HG03520 (cell line): ENCODE data around the gene GMPS.
"Not testable (repeated sequence)": the region's sequence is repeated elsewhere in the genome, so short reads cannot be mapped to it uniquely, and the experiment has no call there.

Experiments
- ATAC-seq: cut with Tn5 transposase; IDR thresholded peaks from one replicate; pipeline ENCODE4 v1.9.1; 2021; ENCODE audit warnings: mild to moderate bottlenecking, moderate library complexity; ENCODE audit not compliant: unreplicated experiment

Gene GMPS

DNA sequence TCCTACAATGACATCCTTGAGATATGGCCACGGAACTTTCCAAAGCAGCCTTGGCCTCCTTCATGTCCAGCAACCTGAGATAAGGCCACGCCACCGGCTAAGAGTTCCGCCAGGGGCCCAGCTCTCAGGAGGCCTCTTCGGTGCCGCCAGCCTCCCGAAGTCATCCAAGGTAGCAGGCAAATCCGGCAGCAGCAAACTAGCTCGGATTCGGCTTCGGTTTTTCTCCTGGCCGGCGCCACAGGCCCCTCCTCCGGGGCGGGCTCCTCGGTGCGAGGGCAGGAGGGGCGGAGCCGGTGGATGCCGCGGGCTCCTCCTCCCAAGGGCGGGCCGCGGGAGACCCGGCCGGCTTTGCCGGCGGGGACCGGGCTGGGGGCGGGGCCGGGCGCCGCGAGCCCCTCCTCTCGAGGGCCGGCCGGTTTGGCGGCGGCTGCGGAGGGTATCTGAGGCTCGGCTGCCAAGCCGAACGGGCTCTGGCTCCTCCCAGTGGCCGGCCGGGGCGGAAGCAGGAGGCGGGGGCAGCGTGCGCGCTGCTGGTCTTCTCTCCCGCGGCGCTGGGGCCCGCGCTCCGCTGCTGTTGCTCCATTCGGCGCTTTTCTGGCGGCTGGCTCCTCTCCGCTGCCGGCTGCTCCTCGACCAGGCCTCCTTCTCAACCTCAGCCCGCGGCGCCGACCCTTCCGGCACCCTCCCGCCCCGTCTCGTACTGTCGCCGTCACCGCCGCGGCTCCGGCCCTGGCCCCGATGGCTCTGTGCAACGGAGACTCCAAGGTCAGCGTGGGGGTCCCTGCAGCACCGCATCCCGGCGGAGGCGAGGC lies at the start of gene GMPS:
TSS of gene GMPS (plus strand) at position 518 of the 812 bp plus-strand sequence. CDS start at position 739, 221 bp downstream.
- peak; percentile 85 for ATAC-seq

DNA sequence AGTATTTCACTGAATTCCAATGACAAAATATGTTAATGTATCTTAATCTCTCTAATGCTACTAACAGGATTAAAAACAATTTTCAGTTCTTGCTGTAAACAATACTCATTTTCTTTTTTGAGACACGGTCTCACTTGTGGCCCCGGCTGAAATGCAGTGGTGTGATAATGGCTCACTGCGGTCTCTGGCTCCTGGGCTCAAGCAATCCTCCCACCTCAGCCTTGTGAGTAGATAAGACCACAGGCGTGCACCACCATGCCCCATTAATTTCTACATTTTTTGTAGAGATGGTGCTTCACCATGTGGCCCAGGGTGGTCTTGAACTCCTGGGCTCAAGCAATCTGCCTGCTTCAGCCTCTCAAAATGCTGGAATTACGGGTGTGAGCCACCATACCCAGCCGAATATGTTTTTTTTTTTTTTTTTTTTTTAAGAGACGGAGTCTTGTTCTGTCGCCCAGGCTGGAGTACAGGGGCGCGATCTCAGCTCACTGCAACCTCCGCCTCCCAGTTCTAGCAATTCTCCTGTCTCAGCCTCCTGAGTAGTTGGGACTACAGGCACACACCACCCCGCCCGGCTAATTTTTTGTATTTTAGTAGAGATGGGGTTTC lies 41.9 kb upstream of the GMPS start:
- not testable (repeated sequence) for ATAC-seq

DNA sequence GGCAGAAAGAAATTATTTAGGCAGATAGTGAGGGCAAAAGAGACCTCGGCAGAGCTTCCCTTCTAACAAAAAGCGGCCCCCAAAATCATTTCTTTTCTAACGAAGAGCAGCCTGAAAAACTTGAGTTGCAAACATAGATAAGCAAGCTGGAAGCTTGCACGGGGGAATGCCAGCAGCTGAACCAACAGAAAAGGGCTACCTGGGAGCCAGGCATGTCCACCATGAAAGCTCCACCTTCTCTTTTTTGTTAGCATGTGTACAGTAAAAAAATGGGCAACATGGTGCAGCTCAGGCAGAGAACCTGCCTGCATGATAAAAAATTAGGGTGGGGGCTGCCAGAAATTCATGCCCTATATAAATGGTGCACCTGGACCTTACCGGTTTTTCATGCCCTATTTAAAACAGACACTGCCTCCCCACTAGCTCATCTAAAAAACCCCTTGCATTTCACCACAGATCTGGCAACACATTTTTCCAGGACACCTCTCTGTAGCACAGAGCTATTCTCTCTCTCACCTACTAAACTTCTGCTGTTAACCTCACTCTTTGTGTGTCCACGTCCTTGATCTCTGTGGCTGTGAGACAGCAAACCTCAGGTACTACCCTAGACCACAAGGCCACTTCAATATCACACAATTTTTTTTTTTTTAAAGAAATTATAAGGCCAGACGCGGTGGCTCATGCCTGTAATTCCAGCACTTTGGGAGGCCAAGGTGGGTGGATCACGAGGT lies 34.9 kb upstream of the GMPS start:
- no peak for ATAC-seq

DNA sequence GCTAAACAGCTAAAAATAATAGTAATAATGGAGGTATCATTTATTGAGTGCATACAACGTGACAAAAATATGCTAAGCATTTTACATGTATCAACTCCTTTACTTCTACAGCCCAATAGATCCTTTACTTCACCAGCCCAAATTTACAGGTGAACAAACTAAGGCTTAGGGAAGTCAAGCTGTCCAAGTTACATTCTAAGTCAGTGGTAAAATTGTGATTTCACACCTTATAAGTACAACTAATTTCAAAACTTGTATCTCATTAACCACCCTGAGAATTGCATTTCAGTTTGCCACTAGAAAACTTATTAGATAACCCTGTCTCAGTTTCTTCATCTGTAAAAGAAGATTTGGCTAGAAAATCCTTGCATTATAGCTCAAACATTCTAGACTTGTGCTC lies 26.9 kb upstream of the GMPS start:
- ATAC-seq = no peak

DNA sequence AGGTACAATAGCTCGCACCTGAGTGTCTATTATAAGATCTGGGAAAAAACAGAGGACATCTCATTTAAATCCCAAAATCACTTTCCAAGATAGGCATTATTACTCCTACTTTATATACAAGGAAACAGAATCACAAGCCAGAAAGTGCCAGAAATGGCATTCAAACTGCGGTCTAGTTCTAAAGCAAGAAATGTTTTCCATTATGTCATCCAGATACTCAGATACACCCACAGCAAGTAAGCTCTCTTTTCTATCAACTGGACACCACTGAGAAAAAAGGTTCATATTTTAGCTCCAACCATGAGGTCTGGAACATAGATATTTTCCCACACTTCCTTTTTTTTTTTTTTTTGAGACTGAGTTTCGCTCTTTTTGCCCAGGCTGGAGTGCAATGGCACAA lies 24.3 kb upstream of the GMPS start:
- no peak for ATAC-seq

DNA sequence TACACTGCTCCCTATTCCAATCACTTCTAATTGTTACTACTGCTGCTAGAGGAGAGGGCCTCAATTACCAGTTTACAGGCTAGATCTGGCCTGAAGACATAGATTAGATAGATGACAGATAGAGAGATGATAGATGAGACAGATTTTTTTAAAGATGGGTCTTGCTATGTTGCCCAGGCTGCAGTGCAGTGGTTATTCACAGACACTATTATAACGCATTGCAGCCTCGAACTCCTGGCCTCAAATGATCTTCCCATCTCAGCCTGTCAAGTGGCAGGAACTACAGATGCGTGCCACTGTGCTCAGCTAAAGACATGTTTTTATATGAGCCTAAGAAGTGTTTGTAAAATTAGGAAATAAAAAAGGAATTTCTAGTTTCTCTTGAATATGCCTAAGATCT lies 22.5 kb upstream of the GMPS start:
- no peak for ATAC-seq

DNA sequence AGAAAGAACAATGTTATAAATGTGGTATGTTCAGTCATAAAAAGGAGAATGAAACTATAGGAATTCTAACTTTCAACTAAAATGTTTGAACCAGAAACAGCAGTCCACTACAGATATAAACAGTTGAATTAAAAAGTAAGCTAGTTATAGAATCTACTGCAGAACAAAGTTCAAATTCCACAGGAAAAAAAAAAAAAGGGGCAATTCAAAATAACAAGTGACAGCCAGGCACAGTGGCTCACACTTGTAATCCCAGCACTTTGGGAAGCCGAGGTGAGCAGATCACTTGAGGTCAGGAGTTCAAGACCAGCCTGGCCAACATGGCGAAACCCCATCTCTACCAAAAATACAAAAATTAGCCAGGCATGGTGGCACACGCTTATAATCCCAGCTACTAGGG lies 21.0 kb upstream of the GMPS start:
- ATAC-seq = not testable (repeated sequence)

DNA sequence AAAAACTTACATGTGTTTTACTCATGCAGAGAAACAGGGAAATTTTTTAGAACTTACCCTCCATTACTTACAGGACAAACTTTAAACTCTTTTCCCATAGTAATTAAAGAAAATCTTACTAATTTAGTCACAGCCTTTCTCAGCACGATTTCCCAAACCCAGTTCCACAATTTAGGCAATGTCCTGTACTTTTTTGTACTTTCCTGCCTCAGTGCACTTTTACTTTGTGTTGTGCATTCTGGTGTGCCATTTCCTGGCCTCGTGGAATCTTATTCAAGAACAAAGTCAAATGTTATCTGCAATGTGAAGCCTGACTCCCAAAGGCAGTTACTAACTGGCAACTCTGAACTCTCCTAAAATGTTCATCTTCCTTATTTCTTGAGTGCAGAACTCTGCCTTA lies 18.1 kb upstream of the GMPS start:
- no peak for ATAC-seq

DNA sequence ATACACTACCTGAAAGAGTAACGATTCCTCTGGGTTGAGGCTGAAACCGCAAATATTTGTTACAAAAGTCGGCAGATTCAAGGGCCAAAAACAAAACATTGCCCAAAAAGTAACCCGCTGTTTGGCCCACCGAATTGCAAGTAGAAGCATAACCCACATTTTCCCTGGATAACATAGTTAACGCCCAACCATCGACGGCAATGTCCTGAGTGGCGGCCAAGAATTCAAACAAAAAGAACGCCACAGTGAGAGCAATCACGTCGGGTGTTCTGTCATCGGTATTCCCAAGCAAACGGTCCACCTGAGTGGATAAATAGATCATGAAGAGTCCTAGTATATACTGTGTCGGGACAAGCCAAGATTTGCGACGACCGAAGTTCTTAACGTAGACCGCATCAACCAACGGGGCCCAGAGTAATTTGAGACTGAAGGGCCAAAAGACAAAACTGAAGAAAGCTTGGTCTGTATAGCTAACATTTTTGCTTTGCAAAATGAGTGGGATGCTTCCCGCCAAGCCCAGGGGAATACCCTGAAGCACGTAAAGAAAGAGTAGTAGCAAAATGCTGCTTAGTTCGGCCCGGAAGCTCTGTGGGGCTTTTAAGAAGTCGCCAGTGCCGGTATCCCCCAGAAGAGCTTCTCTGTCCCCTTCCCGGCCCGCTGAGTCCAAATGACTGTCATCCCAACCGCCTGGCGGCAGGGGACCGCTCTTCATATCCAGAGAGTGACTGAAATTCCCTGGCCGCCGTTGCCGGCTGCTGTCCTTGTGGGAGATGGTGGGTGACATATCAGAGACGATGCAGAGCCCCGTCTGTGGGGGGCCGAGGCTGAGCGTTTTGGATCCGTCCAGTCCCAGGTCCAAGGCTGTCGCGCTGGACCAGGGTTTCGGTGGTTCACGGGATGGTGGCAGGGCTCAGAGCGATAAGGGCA lies 17.0 kb upstream of the GMPS start:
- peak; percentile 3 for ATAC-seq

DNA sequence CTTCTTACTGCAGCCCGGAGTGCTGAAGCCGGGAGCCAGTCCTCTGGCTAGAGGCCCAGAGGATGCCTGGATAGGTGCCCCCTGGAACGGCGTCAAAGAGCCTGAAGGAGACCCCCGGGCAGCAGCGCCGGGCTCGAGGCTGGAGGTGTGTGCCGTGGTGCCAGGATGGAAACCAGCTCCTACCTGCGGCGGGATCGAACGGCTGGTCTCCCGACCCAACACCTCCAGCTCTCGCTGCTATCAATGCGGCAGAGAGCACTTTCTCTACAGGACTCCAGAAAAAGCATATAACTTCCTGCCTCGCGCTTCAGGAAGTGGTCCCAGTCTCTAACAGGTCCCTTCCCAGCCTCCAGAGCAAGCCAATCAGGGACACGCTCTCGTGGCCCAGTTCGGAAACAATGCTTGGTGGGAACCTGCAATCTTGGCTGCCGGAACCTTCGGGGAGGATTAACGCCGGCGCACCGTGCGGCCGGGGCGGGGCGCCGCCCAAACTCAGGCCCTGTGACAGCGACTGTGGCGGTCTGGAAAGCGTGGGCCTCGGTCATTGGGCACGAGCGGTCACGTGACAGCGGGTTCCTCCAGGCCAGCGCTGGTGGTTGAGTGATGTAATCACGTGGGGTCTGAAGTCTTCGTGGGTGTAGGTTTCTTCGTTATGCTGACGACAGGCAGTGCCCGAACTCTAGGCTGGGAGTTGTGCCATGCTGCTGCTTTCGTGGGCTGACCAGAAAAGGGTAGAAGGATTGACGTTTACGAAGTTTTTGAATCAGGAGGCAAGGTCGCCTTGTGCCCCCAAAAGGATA lies 16.1 kb upstream of the GMPS start, which contains the start of gene SLC33A1:
TSS of gene SLC33A1 (minus strand) at position 287 of the 800 bp plus-strand sequence. CDS start 430 bp downstream, outside the sequence.
- peak; percentile 92 for ATAC-seq

DNA sequence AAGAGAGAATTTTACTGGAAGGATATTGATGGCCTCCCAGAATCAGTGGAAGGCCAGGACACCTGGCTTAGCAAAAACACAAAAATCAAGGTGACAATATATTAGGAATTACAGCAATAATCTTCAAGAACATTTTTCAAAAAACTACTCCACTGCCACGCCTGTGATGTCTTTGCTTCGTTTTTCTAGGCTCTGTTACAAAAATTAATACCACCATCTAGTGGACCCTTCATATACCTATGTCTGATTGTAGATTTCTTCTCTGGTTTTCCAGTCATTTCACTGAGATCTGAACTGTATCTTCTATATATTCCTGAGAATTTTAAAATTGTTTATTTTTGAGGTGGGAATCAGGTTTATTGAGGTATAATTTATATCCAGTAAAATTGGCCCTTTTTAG lies 10.6 kb upstream of the GMPS start:
- no peak for ATAC-seq

DNA sequence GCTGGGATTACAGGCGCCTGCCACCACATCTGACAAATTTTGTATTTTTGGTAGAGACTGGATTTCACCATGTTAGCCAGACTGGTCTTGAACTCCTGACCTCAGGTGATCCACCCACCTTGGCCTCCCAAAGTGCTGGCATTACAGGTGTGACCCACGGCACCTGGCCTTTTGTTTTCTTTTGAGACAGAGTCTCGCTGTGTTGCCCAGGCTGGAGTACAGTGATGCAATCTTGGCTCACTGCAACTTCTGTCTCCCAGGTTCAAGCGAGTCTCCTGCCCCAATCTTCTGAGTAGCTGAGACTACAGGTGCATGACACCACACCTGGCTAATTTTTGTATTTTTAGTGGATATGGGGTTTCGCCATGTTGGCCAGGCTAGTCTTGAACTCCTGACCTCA lies 10.0 kb upstream of the GMPS start:
- ATAC-seq = not testable (repeated sequence)

DNA sequence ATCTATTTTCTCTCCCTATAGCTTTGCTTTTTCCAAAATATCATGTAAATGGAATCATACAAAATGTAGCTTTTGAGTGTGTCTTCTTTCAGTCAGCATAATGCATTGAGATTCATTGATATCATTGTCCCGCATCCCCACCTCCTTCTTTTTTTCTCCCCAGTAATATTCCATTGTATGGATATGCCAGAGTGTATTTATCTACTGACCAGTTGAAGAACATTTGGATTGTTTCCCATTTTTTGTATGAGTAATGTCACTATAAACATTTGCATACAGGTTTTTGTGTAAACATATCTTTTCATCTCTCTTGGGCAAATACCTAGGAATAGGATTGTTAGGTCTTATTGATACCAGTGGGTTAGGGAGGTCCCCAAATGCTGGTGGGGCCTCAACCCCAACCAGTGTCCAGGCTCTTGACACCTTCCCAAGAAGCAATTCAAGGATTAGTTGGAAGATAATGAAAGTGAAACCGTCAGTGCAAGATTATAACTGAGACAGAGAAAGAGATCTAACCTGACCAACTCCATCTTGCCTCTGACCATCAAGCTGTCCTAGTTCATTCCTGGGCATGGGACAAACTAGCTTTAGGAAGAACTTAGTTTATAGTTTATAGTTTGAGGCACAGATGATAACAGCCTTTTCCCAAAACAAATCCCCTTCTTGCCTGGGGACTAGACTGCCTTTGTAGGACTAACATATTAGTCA lies 8.8 kb upstream of the GMPS start:
- no peak for ATAC-seq

DNA sequence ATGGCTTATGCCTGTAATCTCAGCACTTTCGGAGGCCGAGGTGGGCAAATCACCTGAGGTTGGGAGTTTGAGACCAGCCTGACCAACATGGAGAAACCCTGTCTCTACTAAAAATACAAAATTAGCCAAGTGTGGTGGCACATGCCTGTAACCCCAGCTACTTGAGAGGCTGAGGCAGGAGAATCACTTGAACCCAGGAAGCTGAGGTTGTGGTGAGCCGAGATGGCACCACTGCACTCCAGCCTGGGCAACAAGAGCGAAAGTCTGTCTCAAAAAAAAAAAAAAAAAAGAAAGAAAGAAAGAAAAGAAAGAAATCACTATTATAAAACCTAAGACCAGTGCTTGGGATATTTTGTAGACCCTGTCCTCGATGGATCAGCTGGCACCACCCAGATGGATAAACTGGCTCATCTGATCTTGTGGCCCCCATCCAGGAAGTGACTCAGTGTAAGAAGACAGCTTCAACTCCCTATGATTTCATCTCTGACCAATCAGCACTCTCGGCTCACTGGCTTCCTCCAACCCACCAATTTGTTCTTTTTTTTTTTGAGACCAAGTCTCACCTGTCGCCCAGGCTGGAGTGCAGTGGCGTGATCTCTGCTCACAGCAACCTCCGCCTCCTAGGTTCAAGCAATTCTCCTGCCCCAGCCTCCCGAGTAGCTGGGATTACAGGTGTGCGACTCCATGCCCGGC lies 8.0 kb upstream of the GMPS start:
- not testable (repeated sequence) for ATAC-seq

DNA sequence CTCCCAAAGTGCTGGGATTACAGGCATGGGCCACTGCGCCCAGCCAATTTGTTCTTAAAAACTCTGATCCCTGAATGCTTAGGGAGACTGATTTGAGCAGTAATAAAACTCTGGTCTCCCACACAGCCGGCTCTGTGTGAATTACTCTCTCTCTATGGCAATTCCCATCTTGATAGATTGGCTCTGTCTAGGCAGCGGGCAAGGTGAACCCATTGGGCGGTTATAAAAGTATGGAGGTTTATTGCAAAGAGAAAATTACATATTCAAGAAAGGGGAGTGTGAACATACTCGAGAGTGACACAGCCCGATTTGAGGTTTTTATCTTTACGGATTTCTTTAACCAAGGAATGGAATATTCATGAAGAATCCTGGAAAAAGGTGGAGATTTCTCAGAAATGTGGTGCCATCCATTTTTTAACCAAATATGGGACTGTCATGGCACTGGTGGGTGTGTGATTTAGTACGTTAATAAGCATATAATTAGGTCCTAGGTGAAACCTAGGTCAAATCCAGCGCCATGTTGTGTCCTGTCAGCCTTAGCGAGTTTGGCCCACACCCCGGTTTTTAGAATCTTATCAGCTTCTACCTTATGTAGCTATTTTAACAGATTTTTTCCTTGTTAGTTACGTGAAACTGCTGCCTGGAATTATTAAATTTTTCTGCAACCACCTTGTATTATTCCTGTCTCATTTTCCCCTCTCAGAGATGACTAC lies 7.2 kb upstream of the GMPS start:
- no peak for ATAC-seq

DNA sequence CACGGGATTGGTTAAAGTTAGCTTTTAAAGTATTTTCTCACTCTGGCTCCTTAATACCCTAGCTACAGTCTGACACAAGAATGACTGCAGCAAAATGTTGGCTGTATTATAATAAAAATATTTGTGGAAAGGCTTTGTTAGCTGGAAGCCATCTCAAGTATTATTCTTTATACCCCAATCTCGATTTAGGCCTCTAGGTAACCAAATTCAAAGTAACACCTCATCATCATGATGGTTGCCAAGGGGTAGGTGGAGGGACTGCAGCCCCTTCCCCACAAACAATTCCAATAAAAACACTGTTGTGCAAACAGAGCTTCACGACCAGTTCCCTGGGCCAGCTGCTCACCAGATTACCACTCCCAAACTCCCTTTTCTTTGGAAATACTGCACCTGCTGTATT lies 759 bp upstream of the GMPS start:
- no peak for ATAC-seq

DNA sequence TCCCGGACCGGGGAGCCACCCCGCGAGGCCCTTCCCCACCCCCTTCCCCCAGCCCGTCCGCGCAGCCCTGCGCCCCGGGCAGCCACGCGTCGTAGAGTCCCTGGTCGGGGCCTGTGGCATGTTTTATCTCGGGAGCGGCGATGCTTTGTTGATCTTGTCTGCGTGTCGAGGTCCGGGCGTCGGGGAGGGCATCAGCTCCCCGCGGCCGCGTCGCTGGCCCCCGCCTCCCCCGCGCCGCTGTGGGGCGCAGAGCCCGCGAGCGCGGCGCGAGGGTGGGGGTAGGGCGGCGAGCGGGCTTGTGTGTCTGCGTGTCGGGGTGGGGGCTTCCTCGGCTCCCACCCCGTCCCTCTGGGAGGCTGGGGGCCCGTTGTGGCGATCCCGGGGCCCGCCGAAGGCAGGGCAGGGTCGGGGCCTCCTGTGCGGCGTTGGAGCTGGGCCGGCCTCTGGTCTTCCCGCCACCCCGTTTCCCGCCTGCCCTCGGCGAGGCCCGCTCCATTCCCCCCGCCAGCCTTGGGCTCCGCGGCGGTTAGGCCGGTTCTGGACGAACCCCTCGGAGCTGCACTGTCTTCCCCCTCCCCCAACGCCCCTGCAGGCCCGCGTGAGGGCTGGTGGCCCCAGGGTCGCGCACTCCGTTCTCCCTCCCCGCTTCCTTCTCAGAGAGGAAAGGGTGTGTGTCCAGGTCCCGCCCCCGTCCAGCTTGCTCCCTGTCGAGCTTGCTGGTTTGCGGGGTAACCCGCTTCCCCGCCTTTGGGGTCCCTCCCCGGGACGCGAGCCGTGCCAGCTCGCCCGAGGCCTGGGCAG lies 695 bp downstream of the GMPS start:
- peak; percentile 13 for ATAC-seq
